GM20000 (cell line): ENCODE measurements around the gene KRTAP19-2.

Experiments used
- DNase-seq: peaks from one replicate; pipeline ENCODE4 v3.0.0; 2012; ENCODE audit warnings: low spot score
- CTCF ChIP-seq: IDR thresholded peaks from 2 replicates; pipeline ENCODE4 v1.5.1; 2012; ENCODE audit warnings: mild to moderate bottlenecking, control low read depth; ENCODE audit errors: extremely low read depth, missing control alignments

The KRTAP19-2 gene

GRCh38 chr21:30482130-30482529, 5.1 kb downstream of the KRTAP19-2 start:
- DNase-seq: no peak
- TF ChIP-seq CTCF: no peak

- DNase-seq: no peak
- no peak for TF ChIP-seq CTCF
These were observed 7.1 kb downstream of the KRTAP19-2 start, which contains the start of gene KRTAP19-1 for GRCh38 chr21:30480145-30480544. Gene KRTAP19-1, minus strand, starts transcription at chr21:30480367. Its CDS starts 50 bp downstream, at chr21:30480317.

GRCh38 chr21:30479259-30479658, 8.0 kb downstream of the KRTAP19-2 start:
- DNase-seq: no peak
- no peak for TF ChIP-seq CTCF

- TF ChIP-seq CTCF: no peak
- DNase-seq: no peak
These were observed 9.2 kb downstream of the KRTAP19-2 start for GRCh38 chr21:30478004-30478403.

DNA sequence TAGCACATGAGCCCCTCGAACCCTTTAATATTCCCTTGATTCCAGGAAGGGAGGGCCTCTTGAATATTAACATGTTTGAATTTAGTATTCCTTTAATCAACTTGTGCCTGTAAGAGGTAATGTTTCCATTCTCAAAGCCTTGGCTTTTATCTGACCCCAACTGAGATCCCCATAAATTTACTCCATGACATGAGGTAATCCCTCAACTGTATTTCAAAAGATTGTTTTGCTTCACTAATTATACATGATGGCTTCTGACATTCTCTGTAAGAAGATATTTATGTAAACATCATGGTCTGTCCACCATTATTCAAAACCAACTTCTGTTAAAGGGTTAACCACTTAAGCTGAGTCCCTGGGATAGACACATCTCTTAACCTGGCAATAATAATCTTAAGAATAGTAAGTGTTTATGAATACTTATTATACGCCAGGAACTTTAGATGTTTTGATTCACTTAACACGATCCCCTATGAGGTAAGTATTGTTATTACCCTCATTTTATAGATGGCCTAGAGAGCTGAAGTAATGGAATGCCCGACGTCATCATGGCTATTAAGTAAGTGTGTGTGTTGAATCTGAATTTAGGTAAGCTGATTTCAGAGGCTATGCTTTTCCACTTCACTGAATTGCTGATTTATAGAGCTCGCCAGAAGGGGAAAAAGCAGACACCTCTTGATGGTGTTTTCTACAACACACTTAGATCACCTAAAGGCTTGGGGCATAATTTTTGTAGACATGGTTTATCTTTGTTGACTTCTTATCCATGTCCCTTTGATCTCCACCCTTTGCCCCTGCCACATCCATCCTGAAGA, 18.1 kb downstream of the KRTAP19-2 start:
- no peak for DNase-seq
- TF ChIP-seq CTCF: no peak

DNA sequence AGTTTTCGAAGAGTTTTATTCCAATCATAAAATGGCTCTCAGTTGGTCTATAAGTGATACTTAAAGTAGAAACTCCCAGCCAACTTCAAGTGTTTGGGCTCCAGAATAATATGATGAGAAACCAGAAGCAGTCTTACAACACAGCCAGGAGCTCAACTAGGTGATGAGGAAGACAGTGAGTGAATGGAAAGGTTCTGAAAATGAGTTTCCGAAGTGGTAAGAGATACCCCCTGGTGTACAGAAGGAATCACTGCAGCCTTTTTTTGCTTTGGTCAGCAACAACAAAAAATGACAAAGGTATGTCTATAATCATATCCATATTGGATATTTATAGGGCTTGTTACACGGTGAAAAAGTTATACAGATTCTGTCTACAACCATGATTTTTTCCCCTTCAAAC, 23.5 kb downstream of the KRTAP19-2 start:
- DNase-seq: no peak
- no peak for TF ChIP-seq CTCF

- no peak for TF ChIP-seq CTCF
- DNase-seq: no peak
These were observed 38.7 kb downstream of the KRTAP19-2 start for GRCh38 chr21:30448514-30448913.
